AG09309 (cell line): Measurements from ENCODE around the gene PLCH1.

Experiments used
- DNase-seq: peaks from one replicate; pipeline ENCODE4 v3.0.0-alpha.2; 2010; ENCODE audit warnings: low read depth
- H3K4me3 ChIP-seq: 2 replicates; pipeline ENCODE4 v1.5.1; 2011; ENCODE audit warnings: mild to moderate bottlenecking, low read depth, low read length, moderate library complexity; ENCODE audit not compliant: control insufficient read depth
- CTCF ChIP-seq: IDR thresholded peaks from 2 replicates; pipeline ENCODE4 v1.5.1; 2011; ENCODE audit warnings: mild to moderate bottlenecking, low read depth, low read length, inconsistent platforms; ENCODE audit not compliant: insufficient read depth, control insufficient read depth; ENCODE audit errors: missing control alignments

PLCH1 gene

GRCh38 chr3:155390351-155390750, 354.5 kb downstream of the PLCH1 start:
- no peak overlapping the region for H3K4me3 ChIP-seq
- DNase-seq, result no peak
- no peak for TF ChIP-seq CTCF

GRCh38 chr3:155388417-155388816, 356.5 kb downstream of the PLCH1 start:
- no peak overlapping the region for H3K4me3 ChIP-seq
- no peak for TF ChIP-seq CTCF
- DNase-seq, result no peak

- no peak overlapping the region for H3K4me3 ChIP-seq
- DNase-seq, result no peak
- no peak for TF ChIP-seq CTCF
Observed at GRCh38 chr3:155387571-155387970, 357.3 kb downstream of the PLCH1 start.

- DNase-seq, result no peak
- H3K4me3 ChIP-seq, result no peak overlapping the region
- TF ChIP-seq CTCF, result no peak
Observed at GRCh38 chr3:155386919-155387318, 358.0 kb downstream of the PLCH1 start.

- no peak for DNase-seq
- TF ChIP-seq CTCF, result no peak
Observed at GRCh38 chr3:155385896-155386625, 358.8 kb downstream of the PLCH1 start.

GRCh38 chr3:155382396-155383042, 362.4 kb downstream of the PLCH1 start:
- H3K4me3 ChIP-seq, result no peak overlapping the region
- no peak for DNase-seq
- TF ChIP-seq CTCF, result peak; percentile 92

More at GRCh38 chr3:155385896-155386625, 358.8 kb downstream of the PLCH1 start:
- no peak overlapping the region for H3K4me3 ChIP-seq
